Measurements from ENCODE around the gene EGFR.

Gene EGFR

DNA sequence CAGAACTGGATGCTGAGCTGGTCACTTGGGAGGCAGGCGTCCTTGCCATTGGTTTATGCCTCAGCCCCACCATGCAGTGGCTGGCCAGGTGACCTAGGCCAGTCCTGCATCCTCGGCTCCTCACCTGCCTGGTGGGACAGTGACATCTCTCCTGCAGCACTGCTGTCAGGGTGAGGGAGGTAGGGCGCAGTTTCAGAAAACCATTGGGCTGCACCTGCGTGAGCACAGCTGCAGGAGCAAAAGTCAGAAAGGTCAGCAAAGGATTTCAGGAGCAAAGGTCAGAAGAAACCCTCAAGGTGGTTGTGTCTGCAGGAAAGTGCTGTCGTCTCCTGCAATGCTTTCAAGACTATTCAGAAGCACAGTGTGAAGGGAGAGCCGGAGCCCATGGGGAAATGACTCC lies 48.1 kb downstream of the EGFR start:
- H3K4me3 ChIP-seq (ENCODE audit: low read depth, low read length) = no peak overlapping the region
- DNase-seq (ENCODE audit: low read depth) = no peak
- TF ChIP-seq, protein P1, sequence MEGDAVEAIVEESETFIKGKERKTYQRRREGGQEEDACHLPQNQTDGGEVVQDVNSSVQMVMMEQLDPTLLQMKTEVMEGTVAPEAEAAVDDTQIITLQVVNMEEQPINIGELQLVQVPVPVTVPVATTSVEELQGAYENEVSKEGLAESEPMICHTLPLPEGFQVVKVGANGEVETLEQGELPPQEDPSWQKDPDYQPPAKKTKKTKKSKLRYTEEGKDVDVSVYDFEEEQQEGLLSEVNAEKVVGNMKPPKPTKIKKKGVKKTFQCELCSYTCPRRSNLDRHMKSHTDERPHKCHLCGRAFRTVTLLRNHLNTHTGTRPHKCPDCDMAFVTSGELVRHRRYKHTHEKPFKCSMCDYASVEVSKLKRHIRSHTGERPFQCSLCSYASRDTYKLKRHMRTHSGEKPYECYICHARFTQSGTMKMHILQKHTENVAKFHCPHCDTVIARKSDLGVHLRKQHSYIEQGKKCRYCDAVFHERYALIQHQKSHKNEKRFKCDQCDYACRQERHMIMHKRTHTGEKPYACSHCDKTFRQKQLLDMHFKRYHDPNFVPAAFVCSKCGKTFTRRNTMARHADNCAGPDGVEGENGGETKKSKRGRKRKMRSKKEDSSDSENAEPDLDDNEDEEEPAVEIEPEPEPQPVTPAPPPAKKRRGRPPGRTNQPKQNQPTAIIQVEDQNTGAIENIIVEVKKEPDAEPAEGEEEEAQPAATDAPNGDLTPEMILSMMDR (IDR thresholded peaks at IDR 0.05; ENCODE audit: low read depth, low read length) = no peak
- TF ChIP-seq, protein P2, sequence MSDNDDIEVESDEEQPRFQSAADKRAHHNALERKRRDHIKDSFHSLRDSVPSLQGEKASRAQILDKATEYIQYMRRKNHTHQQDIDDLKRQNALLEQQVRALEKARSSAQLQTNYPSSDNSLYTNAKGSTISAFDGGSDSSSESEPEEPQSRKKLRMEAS (IDR thresholded peaks at IDR 0.05; ENCODE audit: low read depth, low read length) = no peak
- TF ChIP-seq MYC (IDR thresholded peaks at IDR 0.05; ENCODE audit: low read depth, low read length) (no peak), POLR2A (IDR thresholded peaks at IDR 0.05; ENCODE audit: extremely low read depth, insufficient read length) (no peak)

DNA sequence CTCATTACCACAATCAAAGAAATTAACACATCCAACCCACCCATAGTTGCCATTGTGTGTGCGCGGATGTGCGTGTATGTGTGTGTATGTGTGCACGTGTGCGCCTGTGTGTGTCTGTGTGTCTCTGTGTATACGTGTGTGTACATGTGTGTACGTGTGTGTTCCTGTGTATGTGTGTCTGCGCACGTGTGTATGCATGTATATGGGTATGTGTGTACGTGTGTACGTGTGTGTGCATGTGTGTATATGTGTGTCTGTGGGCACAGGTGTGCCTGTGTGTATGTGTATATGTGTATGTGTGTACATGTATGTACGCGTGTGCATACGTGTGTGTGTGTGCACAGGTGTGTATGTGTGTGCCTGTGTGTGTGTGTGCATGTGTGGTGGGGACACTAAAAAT lies 48.9 kb downstream of the EGFR start:
- no peak for DNase-seq (ENCODE audit: low read depth)
- H3K4me3 ChIP-seq (ENCODE audit: low read depth, low read length) = no peak overlapping the region
- TF ChIP-seq, protein P1 (IDR thresholded peaks at IDR 0.05; ENCODE audit: low read depth, low read length) = no peak
- no peak for TF ChIP-seq POLR2A (IDR thresholded peaks at IDR 0.05; ENCODE audit: extremely low read depth, insufficient read length)
- no peak for TF ChIP-seq MYC (IDR thresholded peaks at IDR 0.05; ENCODE audit: low read depth, low read length)
- TF ChIP-seq, protein P2 (IDR thresholded peaks at IDR 0.05; ENCODE audit: low read depth, low read length) = no peak

DNA sequence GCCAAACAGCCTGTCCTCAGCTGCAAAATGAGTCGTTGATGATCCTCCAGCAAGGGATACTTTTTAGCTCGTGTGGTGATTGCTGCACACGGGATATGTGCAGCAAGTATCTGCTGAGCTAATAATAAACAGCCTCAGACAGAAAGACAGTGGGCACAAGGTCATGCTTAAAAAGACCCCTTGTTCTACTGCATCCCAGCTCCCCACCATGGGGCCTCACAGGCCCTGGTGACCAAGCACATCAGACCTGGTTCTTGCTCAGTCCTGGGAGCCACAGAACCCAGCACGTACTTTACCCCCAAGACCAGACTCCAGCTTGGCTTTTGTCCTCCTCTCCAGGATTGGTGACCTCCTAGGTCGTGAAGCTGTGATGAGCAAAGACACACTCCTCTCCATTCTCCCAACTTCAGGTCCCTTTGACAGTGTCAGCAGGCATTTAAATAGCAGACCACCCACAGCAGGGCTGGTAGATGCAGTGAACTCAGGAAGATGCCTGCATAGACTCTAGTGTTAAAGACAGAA lies 50.5 kb downstream of the EGFR start:
- no peak for DNase-seq (ENCODE audit: low read depth)
- TF ChIP-seq, protein P2 (IDR thresholded peaks at IDR 0.05; ENCODE audit: low read depth, low read length) = no peak
- TF ChIP-seq MYC (IDR thresholded peaks at IDR 0.05; ENCODE audit: low read depth, low read length) (no peak), POLR2A (IDR thresholded peaks at IDR 0.05; ENCODE audit: extremely low read depth, insufficient read length) (no peak)
- TF ChIP-seq, protein P1 (IDR thresholded peaks at IDR 0.05; ENCODE audit: low read depth, low read length) = no peak
- H3K4me3 ChIP-seq (ENCODE audit: low read depth, low read length) = no peak overlapping the region

DNA sequence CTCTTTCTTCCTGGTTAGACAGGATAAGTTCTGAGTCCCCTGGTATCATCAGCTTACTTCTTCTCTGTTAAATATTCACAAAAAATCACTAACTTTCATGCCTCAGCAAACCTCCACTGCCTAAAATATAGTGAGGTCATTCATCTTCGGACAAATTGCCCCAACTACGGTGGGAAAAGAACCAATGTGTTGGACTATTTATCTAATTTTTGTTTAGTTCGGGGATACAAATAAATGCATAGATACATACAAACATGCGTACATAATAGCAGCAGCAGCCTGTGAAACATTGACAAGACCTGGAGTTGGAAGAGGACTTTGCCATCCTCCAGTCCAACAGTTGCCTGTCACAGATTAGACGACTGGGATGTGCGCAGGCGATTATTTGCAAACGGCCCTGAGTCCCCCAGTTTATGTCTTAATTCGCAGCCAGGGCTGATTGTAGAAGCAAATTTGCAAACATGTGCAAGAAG lies 51.5 kb downstream of the EGFR start:
- no peak for TF ChIP-seq POLR2A (IDR thresholded peaks at IDR 0.05; ENCODE audit: extremely low read depth, insufficient read length)
- TF ChIP-seq, protein P1 (IDR thresholded peaks at IDR 0.05; ENCODE audit: low read depth, low read length) = no peak
- TF ChIP-seq, protein P2 (IDR thresholded peaks at IDR 0.05; ENCODE audit: low read depth, low read length) = no peak
- TF ChIP-seq MYC (IDR thresholded peaks at IDR 0.05; ENCODE audit: low read depth, low read length) = no peak
- DNase-seq (ENCODE audit: low read depth) = no peak

DNA sequence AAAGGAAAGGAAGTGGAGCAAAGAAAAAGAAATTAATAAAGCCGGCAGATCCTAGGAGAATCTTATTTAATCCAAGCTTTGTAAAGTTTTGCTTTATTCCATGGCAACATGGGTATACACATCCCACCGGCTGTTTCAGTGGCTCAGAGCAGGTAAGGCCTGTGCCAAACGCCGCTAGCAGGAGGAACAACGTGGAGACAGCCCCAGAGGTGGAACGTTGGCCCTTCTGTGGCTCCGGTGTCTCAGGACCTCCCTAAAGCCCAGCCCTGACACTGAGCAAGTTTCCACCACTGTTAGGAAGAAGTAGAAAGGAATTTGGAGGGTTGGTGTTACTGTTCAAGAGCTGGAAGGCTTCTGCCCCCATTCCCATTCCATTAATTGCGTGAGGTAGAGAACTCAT lies 52.0 kb downstream of the EGFR start:
- TF ChIP-seq MYC (IDR thresholded peaks at IDR 0.05; ENCODE audit: low read depth, low read length) (no peak), POLR2A (IDR thresholded peaks at IDR 0.05; ENCODE audit: extremely low read depth, insufficient read length) (no peak)
- TF ChIP-seq, protein P1 (IDR thresholded peaks at IDR 0.05; ENCODE audit: low read depth, low read length) = no peak
- TF ChIP-seq, protein P2 (IDR thresholded peaks at IDR 0.05; ENCODE audit: low read depth, low read length) = no peak

More for the DNA sequence above, 51.5 kb downstream of the EGFR start:
- H3K4me3 ChIP-seq (ENCODE audit: low read depth, low read length) = no peak overlapping the region

More for the DNA sequence above, 52.0 kb downstream of the EGFR start:
- no peak overlapping the region for H3K4me3 ChIP-seq (ENCODE audit: low read depth, low read length)
- DNase-seq (ENCODE audit: low read depth) = no peak
